H1 (cell line): ENCODE results near the gene NR5A1.

Source experiments
- CTCF ChIP-seq, 3 experiments: IDR thresholded peaks; 1 replicate in 2 of 3; 2 replicates in 1 of 3; pipeline versions ENCODE4 v1.5.1 to v1.6.1; 2011; ENCODE audit warnings: low read length in 3 of 3, mild to moderate bottlenecking in 3 of 3, inconsistent platforms in 2 of 3, low read depth in 1 of 3, moderate library complexity in 1 of 3; ENCODE audit not compliant: insufficient read depth in 1 of 3; ENCODE audit errors: control extremely low read depth in 1 of 3
- HDAC6 ChIP-seq: IDR thresholded peaks from one replicate; pipeline ENCODE4 v1.7.1; 2012; ENCODE audit warnings: low read depth, mild to moderate bottlenecking, inconsistent platforms, low read length, moderate library complexity
- JUND ChIP-seq: IDR thresholded peaks from 2 replicates; pipeline ENCODE4 v1.6.1; 2011; ENCODE audit warnings: mild to moderate bottlenecking, improper control_type of control experiment, low read length
- POLR2A ChIP-seq, 2 experiments: IDR thresholded peaks; 1 replicate in 1 of 2; 2 replicates in 1 of 2; pipeline ENCODE4 v1.6.1; 2011; ENCODE audit warnings: low read depth in 2 of 2, low read length in 2 of 2, mild to moderate bottlenecking in 2 of 2; ENCODE audit errors: control extremely low read depth in 1 of 2
- SIN3A ChIP-seq, 2 experiments: IDR thresholded peaks in 1 of 2; conservative IDR thresholded peaks in 1 of 2; 2 replicates each; pipeline ENCODE4 v1.6.1; 2011 to 2012; ENCODE audit warnings: low read length in 2 of 2, improper control_type of control experiment in 1 of 2, low read depth in 1 of 2, mild to moderate bottlenecking in 1 of 2
- SP1 ChIP-seq: IDR thresholded peaks from 2 replicates; pipeline ENCODE4 v1.6.1; 2011; ENCODE audit warnings: low read depth, low read length

GRCh38 chr9:124457079-124457886 lies 49.9 kb downstream of the NR5A1 start:
- TF ChIP-seq HDAC6 (no peak), CTCF (IDR thresholded peaks at IDR 0.05; ENCODE audit: control extremely low read depth in 1 of 3, insufficient read depth in 1 of 3, low read depth in 1 of 3, low read length in 3 of 3) (no peak), POLR2A (IDR thresholded peaks at IDR 0.05; ENCODE audit: control extremely low read depth in 1 of 2, low read depth in 2 of 2, low read length in 2 of 2) (no peak), SP1 (no peak), SIN3A (conservative IDR thresholded peaks at IDR 0.05 in 1 of 2, IDR thresholded peaks at IDR 0.05 in 1 of 2; ENCODE audit: low read depth in 1 of 2, low read length in 2 of 2) (no peak), JUND (no peak)
